Stimulated activated CD4-positive, alpha-beta T cell treated with anti-CD3 and anti-CD28 coated beads, TNF-alpha, amount 100 ng/mL, for 4 hours (primary cell): ENCODE measurements around the gene ZGPAT.
A peak's percentile ranks its signal among the peaks of the same experiment; 100 is the strongest.

Experiments
- DNase-seq, 3 experiments: peaks; one replicate each; pipeline ENCODE4 v3.0.0-alpha.2; 2020; ENCODE audit warnings: low read depth in 3 of 3

The ZGPAT gene

DNA sequence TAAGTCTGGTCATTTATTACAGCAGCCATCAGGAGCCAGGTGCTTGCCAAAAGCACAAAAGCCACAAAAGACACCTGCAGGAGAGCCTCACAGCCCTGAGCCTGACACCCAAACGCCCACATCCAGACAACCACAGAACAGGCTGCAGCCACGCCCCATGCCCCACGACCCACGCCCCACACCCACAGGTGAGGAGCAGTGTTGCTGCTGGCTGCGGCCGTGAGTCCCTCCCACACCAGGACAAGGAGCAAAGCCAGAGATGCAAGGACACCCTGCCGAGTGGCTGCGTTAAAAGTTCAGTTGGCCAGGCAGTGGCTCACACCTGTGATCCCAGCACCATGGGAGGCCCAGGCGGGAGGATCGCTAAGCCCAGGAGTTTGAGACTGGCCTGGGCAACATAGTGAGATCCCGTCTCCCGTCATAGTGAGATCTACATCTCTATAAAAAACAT is 74.7 kb downstream of the ZGPAT start:
- DNase-seq = peak in 2 of 3 experiments; percentile 13 to 15

DNA sequence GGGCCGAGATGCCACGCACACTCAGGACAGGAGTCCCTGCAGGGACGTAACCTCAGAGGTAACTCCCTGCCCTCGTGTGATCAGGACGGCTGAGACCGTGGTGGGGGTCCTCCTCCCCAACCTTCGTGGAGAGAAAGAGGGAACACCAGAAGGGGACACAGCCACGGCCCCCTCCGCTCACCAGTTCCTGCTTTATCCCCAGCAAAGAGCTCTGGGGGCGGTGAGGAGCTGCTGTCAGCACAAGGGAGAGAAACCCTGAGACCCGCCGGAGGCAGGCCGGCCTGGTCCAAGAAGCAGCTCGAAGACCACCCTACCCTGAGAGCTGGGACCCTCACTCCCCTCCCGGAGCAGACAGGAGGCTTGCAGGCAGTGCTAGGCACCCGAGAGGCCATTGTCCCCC is 76.1 kb downstream of the ZGPAT start:
- DNase-seq = no peak

DNA sequence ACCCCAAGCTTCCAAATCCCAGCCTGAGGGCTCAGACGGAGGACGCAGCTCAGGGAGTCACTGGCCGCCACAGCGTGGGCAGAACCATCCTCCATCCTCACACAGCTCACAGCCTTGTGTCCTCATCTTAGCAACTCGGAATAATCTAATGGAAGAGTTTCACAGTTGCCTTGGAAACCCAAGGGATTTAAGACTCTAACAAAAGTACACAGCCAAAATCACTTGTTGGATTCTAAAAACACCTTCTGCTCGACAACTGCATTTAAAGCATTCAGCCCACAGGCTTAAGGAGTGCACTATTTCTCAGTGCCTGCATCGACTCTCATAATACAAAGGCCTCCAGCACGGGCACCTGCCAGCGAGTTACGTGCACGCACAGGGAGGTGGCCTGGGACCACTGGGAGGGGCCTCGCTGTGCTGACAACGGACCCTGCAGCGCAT is 77.9 kb downstream of the ZGPAT start:
- no peak for DNase-seq
